ENCODE data around the gene ENTPD1. TPM values are rescaled to one million over a fixed set of nuclear protein-coding genes. Genes with fewer than 3 reads are reported as not detected.
"Not testable (repeated sequence)": the region's sequence is repeated elsewhere in the genome, so short reads cannot be mapped to it uniquely, and the experiment has no call there.

Gene ENTPD1
- polyA plus RNA-seq, 3 donors, result 1.6 to 8.8 (median 7.2) TPM

DNA sequence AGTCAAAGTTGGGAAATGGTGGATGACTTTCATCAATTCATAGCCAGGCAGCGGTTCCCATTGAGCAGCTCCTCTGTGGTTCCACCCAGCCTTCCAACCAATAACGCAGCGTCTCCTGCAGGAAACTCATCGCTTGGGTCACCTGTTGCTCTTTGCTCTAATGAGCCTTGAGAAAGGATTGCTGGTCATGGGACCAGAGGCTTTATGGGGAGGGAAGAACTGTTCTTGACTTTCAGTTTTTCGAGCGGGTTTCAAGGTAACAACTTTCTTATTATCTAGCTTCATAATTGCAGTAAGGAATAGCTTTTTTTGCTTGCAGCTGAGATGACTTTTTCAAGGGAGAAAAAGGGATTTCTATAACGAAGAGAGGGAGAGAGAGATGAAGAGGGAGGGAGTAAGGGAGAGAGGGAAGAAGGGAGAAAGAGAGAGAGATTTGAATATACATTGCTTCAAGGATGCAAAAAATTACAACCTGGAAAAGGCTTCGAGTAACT is 405 bp upstream of the ENTPD1 start:
- WGBS, 3 donors, result 26 to 40% (median 34%) methylated on average over 8 of the region's 8 CpGs
- H3K27ac ChIP-seq (ENCODE audit: low read depth, low read length), result no peak overlapping the region

DNA sequence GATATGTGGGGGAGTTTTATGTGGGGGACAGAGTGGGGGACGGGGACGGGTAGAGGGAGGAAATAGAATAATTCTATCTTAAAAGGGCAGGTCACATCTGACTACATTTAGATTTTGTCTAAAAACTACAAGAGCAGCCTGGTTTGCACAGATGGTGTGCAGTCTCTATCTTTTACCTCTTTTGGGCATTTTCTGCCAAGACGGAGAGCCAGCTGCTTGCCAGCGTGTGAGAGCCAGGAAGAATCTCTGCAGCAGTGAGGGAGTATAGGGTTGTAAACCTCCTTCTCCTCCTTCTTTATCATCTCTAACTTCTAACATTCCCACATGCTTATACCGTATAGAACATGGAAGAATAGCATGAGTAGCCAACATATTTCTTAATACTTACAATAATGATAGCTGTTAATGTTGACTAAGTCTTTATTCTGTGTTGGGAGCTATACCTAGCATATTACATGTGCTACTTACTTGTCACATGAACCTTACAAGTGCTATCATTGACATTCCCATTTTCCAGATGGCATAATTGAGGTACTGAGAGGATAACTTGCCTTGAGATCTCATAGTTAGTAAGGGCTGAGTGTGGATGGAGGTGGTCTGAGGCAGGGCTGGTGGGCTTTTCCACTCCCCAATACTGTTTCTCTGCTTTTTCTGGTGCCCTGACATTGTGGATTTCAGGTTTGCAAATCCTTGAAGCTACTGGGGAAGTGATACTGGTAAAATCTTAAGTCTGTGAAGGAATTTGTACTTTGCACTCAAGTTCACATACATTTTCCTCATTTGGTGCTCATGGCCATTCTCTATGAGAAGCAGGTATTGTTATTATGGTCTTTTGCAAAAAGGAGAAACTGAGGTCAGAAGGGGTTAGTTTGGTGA is 1.1 kb downstream of the ENTPD1 start:
- WGBS, 3 donors, result 13 to 46% (median 16%) methylated on average over 5 of the region's 5 CpGs
- no peak overlapping the region for H3K27ac ChIP-seq (ENCODE audit: low read depth, low read length)

DNA sequence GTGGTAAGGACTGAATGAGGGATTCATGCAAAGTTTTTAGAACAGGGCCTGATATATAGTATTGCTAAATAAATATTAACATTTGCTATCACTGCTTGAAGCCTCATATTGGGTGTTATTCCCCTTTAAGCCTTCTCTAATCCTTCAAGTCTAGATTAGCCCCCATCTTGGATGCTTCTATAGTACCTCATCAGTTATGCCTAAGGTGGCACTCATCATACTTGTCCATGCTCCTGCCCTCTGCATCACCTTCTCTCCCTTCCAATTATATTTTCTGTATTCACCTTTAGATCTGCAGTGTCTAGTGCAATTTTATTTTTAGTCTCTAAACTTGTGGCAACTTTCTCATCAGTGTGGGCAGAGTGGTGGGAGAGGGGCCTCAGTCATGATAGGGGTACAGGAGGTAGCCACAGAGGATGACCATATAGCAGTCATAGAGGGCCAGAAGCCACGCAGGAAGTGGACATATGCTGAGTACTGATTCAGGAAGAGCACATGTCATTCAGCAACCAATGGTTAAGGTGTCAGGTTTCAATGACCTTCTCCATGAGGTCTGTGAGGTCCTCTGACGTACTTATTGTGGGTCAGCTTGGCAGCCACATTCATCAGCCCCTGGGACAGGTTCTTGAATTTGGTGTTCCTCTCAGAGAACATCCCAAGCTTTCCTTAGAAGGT is 2.5 kb downstream of the ENTPD1 start:
- WGBS, 3 donors, result 56 to 86% (median 69%) methylated on average over 2 of the region's 2 CpGs
- H3K27ac ChIP-seq (ENCODE audit: low read depth, low read length), result peak overlapping the region; percentile 13

DNA sequence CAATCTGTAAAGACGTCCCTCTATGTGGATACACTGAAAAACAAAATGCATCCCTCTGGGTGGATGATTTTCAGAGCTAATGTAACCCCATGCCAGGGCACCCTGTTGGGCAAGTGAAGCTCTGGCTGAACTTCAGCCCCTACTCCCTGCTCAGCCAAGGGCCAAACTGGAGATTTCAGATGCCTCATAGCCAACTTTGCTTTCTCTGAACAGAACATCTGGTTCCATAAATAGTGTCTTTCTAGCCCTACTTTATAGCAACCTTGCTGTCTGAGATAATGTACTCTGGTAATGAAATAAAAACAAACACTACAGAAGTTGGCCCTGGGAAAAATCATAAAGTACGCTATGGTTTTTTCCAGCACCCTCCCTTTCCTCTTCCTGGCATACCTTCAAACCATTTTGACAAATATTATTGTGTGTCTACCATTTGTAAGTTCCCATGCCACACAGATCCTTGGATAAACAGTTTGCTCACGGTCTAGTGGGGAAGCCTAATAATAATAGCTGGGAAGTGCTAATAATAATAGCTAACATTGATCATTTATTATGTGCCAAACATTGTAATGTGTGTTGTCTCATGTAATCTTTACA is 3.4 kb downstream of the ENTPD1 start:
- H3K27ac ChIP-seq (ENCODE audit: low read depth, low read length), result no peak overlapping the region
- WGBS, 3 donors, result 49 to 83% (median 77%) methylated on average over 3 of the region's 3 CpGs

DNA sequence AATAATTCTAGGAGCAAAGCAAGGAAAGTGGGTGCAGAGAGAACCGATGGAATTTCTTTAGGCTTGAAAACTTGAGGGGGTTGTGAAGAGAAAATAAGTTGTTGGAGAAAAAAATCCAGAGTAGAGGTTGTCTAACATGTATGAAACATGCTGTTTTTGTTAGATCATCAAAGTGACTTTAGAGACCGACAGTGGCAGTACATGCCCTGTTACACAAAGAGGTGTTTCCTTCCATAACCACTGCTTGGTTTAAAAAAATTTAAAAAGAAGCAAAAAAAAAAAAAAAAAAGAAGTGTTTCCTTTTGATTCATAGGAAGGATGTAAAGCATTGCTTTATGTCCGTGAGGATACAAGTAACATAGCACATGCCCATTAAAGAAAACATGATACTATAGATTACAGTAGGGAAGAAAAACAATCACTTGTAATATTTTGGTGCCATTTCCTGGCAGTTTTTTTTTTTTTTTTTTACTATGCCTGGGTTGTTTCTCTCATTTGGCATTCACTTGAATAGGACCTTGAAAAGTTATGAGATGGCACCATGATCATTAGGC is 6.1 kb downstream of the ENTPD1 start:
- WGBS, 3 donors, result 43 to 73% (median 50%) methylated on average over 3 of the region's 3 CpGs
- no peak overlapping the region for H3K27ac ChIP-seq (ENCODE audit: low read depth, low read length)

DNA sequence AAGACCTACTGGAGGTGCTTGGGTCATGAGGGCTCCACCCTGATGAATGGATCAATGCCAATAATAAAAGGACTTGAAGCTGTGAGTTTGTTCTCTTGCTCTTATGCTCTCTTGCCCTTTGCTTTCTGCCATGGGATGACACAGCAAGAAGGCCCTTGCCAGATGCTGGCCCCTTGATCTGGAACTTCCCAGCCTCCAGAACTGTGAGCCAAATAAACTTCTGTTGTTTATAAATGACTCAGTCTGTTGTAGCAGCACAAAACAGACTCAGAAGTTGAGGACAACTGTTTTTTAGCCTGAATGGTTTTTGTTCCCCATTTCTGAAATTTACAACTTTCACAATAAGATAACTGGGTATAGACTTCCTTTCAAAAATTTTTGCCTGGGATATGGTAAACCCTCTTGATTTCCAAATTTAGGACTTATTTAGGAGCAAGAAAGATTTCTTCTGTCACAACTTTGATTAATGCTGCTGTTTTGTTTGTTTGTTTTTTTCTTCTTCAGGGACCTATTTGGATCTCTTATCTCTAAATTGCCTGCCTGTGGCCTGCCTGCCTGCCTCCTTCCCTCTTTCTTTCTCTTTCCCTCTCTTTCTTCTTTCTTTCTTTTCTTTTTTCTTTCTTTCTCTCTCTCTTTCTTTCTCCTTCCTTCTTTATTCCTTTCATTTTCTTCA is 12.1 kb downstream of the ENTPD1 start:
- H3K27ac ChIP-seq (ENCODE audit: low read depth, low read length), result no peak overlapping the region

DNA sequence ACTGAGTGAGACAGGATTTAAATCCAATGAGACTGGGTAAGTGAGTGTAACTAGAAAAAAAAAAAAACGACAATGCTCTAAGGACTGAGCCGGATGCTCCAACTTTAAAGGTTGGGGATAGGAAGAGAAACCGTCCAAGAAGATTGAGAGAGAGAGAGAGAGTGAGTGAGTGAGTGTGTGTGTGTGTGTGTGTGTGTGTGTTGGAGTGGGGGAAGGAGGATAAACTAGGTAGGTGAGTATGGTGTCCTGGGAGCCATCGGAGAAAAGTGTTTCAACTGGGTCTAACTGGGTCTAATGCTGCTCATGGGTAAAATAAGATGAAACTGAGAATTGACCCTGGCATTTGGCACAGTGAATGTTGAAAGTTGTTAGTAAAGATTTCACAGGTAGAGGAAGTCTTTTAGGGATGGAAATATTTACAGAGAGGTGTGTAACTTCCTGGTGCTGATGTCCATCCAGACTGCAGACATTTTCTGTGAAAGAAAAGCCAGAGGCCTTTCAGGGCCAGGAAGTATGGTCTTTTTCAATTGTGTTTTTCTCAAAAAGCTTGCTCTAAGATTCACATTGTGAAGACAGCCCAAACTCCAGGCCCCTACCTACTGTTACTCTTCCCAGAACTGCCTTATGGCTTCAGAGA is 14.2 kb downstream of the ENTPD1 start:
- H3K27ac ChIP-seq (ENCODE audit: low read depth, low read length), result no peak overlapping the region
- 77 to 86% (median 82%) methylated on average over 4 of the region's 4 CpGs for WGBS, 3 donors

DNA sequence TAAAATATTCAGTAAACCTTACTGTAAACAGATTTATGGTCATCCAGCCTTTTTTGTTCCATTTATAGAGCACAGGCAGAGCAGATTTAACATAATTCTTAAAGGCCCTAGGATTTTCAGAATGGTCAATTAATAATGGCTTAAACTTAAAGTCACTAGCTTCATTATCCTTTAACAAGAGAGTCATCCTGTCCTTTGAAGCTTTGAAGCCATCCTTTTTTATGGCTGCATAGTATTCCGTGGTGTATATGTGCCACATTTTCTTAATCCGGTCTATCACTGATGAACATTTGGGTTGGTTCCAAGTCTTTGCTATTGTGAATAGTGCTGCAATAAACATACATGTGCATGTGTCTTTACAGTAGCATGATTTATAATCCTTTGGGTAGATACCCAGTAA is 17.5 kb downstream of the ENTPD1 start:
- H3K27ac ChIP-seq (ENCODE audit: low read depth, low read length), result not testable (repeated sequence)
- 50 to 96% (median 73%) methylated on average over 2 of the region's 2 CpGs for WGBS, 3 donors

DNA sequence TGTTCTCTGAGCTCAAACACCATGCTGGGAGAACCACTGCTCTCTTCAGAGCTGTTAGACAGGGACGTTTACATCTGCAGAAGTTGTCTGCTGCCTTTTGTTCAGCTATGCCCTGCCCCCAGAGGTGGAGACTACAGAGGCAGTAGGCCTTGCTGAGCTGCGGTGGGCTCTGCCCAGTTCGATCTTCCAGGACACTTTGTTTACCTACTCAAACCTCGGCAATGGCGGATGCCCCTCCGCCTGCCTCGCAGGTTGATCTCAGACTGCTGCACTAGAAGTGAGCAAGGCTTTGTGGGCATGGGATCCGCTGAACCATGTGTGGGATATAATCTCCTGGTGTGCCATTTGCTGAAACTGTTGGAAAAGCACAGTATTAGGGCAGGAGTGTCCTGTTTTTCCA is 21.7 kb downstream of the ENTPD1 start:
- H3K27ac ChIP-seq (ENCODE audit: low read depth, low read length), result not testable (repeated sequence)
- 84 to 96% (median 87%) methylated on average over 8 of the region's 8 CpGs for WGBS, 3 donors

DNA sequence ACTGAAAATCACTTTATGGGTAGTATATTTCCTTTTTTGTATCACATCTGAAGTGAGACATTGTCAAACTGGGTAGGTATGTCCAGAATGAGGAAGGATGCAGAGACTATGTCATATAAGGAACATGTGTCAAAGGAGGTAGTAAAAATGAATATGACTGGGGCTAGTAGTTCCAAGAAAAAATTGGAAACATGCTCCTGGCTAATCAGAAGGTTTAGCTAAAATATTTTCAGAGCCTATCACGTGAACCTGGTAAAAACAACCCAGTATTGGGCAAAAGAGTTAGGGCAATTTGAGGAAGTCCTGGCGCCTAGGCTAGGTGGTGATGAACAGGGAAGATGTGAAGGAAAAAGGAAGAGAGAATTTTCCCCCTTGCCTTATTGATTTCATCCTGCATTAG is 26.4 kb downstream of the ENTPD1 start:
- H3K27ac ChIP-seq (ENCODE audit: low read depth, low read length), result no peak overlapping the region
- WGBS, 3 donors, result 42 to 56% (median 43%) methylated on average over 2 of the region's 2 CpGs

DNA sequence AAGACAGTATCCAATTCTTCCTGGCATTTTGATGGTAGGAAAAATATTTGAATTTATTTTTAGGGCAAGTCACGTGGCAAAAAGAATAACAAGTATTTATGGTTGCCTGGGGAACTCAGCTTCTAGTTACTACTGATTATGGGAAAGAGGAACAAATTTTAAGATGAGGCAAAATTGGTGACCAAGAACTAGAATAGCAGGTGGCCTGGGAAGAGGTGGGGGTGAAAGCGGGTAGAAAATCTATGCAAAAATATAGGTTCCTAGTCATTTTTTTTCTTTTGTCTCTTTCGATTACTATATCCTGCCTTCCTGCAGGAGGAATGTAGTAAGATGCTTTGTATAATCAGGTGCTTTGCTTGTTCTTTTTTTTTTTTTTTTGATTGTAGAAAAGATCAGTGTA is 27.8 kb downstream of the ENTPD1 start:
- no peak overlapping the region for H3K27ac ChIP-seq (ENCODE audit: low read depth, low read length)
- 63 to 87% (median 67%) methylated on average over 3 of the region's 3 CpGs for WGBS, 3 donors

DNA sequence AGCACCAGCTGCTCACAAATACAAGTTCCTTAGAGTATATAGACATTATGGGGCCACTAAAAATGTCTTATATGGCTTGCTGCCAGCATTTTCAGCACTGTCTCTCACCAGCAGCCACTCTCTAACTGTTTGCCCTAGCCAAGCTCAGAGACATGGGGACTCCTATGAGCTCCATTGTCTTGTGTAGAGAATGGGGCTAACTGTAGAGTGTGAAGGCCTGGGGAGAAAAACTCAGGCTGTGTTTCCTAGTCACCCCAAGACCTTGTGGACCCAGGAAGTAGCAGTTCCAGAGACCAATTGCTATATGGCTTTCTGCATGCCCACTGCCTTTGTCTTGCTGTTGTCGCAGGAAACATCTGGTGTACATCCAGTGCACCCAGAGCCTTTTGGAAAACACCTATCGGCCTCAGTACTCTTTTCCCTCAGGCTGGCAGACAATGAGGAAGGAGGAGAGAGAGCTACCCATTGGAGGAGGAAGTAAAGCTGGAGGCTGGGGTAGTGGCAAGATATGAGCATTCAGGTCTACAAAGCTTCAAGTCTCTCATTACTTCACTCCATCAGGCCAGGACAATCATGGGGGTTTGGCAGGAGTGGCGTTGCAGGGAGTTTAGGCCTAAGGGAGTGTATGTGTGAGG is 28.4 kb downstream of the ENTPD1 start:
- 74 to 94% (median 84%) methylated on average over 3 of the region's 3 CpGs for WGBS, 3 donors
- no peak overlapping the region for H3K27ac ChIP-seq (ENCODE audit: low read depth, low read length)

DNA sequence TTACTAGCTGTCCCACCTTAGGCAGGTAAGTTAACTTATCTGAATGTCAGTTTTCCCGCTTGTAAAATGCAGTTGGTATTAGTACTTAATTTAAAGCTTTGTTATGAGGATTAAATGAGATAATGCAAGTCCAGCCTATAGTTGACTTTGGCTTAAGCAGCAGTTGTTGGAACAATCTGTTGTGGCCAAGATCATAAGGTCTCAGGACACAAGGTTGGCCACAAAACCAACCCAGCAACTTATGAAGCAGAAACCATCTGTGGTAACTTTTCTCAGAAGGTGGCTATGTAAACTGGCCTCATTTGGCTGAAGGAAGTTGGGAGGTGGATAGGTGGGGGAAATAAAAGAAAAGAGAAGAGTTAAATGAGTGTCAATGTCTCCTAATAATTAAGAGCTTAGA is 29.4 kb downstream of the ENTPD1 start:
- WGBS, 3 donors, result 91 to 98% (median 93%) methylated on average over 1 of the region's 1 CpG
- H3K27ac ChIP-seq (ENCODE audit: low read depth, low read length), result no peak overlapping the region

DNA sequence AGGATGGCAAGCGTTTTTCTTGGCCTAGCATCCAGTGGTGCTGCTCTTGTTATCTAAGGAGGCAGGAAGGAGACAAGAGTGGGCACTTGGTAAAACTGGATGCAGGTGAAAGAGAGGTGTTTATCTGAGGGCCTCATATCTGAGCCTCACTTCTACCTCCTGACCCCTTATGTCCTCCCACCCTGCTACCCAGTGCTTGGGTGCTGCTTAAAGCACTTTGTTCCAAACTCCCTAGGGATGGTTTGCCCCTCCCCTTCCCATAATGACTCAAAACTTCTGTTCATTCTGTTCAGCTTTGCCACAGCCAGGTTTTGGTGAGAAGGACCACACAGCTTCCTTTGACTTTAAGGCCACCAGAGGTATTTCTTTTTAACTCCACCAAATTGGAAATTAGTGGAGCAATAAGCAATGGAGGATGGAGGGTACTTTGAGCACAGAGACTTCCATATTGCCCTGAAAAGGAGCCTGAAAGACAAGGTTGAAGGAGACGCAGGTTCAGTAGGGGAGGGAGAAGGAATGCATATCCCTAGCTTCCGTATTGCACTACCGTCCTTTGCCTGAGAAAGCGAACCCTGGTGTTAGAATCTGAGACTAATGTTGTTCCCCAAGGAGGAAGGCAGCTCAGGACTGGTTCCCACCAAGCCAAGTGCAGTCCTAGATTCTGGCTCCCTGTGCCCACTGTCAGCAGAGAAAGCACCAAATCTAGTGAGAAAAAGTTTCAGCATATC is 30.1 kb downstream of the ENTPD1 start:
- H3K27ac ChIP-seq (ENCODE audit: low read depth, low read length), result no peak overlapping the region
- 81 to 89% (median 84%) methylated on average over 5 of the region's 5 CpGs for WGBS, 3 donors

DNA sequence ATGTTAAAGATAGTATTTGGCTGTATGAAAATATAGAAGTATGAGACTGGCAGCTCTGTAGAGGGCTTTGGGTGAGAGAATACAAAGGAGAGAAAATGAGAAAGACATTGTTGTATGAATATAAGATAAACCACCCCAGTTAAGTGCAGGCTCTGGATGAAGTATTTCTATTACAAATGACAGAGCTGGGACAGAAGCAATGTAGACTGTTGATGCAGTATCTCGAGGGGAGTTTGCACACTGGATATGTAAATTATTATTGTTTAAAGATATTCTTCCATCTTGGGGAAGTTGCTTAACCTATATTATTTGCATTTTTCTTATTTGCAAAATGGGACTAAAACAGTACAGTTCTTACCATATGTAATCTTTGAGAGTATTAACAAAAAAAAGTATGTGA is 31.5 kb downstream of the ENTPD1 start:
- H3K27ac ChIP-seq (ENCODE audit: low read depth, low read length), result no peak overlapping the region
- 84 to 97% (median 93%) methylated on average over 1 of the region's 1 CpG for WGBS, 3 donors

DNA sequence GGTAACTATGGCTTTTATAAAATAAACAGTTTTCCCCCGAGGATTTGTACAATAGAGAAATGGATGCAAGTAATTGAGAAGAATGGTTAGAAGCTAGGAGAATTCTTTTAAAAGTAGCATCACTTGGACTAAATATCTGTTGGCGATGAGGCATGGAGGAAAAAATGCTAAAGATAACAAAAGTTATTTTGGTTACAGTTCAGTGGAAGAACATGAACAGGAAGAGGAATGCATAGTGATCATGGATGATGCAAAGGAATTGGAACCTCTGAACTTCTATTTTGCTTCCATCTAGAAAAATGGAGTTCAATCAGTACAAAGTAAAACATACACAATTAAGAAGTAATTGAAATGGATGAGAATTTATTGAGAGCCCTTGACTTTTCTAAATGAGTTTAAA is 32.9 kb downstream of the ENTPD1 start:
- 51 to 74% (median 69%) methylated on average over 2 of the region's 2 CpGs for WGBS, 3 donors
- no peak overlapping the region for H3K27ac ChIP-seq (ENCODE audit: low read depth, low read length)

DNA sequence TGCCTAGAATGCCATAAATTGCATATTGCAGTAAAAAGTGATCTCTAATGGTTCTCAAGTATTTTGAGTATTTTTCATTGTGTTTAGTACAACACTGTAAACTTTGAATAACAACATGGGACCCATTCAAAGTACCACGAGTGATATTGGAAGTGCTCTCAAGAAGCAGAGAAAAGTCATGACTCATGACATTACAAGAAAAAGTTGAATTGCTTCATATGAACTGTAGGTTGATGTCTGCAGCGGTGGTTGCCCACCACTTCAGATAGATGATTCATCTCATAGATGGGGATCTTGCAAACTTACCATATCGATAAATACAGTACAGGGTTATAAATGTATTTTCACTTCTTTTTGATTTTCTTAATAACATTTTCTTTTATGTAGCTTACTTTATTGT is 33.9 kb downstream of the ENTPD1 start:
- 59 to 83% (median 68%) methylated on average over 3 of the region's 3 CpGs for WGBS, 3 donors
- H3K27ac ChIP-seq (ENCODE audit: low read depth, low read length), result no peak overlapping the region

Data from adipose tissue (tissue), 3 donors.